K562 (cell line): ENCODE results near the gene TXLNA. TPM values are rescaled to one million over a fixed set of nuclear protein-coding genes. Genes with fewer than 3 reads are reported as not detected.

Experiments
- ATAC-seq: fragments of 200-7000 bp; cut with Tn5 transposase; 3 replicates; pipeline ENCODE4 v1.9.1; 2020; ENCODE audit warnings: moderate library complexity
- BruUV-seq: library from RNA; stranded (reverse); fragments of 400-500 nt; replicated peaks from 2 replicates; lab custom pipeline; 2021; lab: Mats Ljungman, UMichigan
- CTCF ChIA-PET: fragments of 300-600 bp; formaldehyde crosslinking; extraction: SDS; loops from one replicate; lab custom pipeline; 2021; ENCODE audit warnings: low intra/inter-chr PET ratio; lab: Yijun Ruan, JAX
- POLR2A ChIA-PET: fragments of 300-600, 350-650 bp; sonication (Branson Sonifier 250); formaldehyde crosslinking; extraction: SDS; loops from one replicate; lab custom pipeline; 2021; ENCODE audit warnings: antibody characterized with exemption, inconsistent platforms; lab: Yijun Ruan, JAX
- DNase-seq, 4 experiments: peaks; one replicate each; pipeline versions ENCODE4 v3.0.0 to v3.0.0-alpha.2; 2011 to 2018; ENCODE audit warnings: low spot score in 3 of 4, mixed read lengths in 3 of 4; ENCODE audit errors: extremely low read depth in 1 of 4
- FAIRE-seq: peaks from 2 replicates; lab custom pipeline; 2011; peaks lifted over from hg19 to GRCh38; lab: Jason Lieb, UNC
- H2AFZ ChIP-seq: 2 replicates; pipeline ENCODE4 v1.6.0; 2011; ENCODE audit warnings: low read depth, low read length, control low read depth, inconsistent platforms
- H3K27ac ChIP-seq: fragments of 200-600 bp; 3 replicates; pipeline ENCODE4 v1.8.0; 2011; ENCODE audit warnings: low read depth, mild to moderate bottlenecking, control low read depth, inconsistent platforms, low read length, moderate library complexity, mixed read lengths; ENCODE audit errors: extremely low read depth
- H3K27me3 ChIP-seq, 2 experiments: fragments of 300-600 bp in 1 of 2; 2 replicates in 1 of 2; 3 replicates in 1 of 2; pipeline versions ENCODE4 v1.6.0 to v1.8.0; 2011; ENCODE audit warnings: inconsistent platforms in 2 of 2, low read length in 2 of 2, mild to moderate bottlenecking in 1 of 2, mixed read lengths in 1 of 2, moderate library complexity in 1 of 2; ENCODE audit not compliant: control insufficient read depth in 2 of 2, insufficient read depth in 2 of 2
- H3K36me3 ChIP-seq: fragments of 300-600 bp; 3 replicates; pipeline ENCODE4 v1.8.0; 2011; ENCODE audit warnings: mild to moderate bottlenecking, low read length, inconsistent platforms; ENCODE audit not compliant: control insufficient read depth, insufficient read depth
- H3K4me1 ChIP-seq, 2 experiments: fragments of 200-600 bp in 1 of 2; replicated peaks in 1 of 2; 2 replicates in 1 of 2; 3 replicates in 1 of 2; pipeline versions ENCODE4 v1.5.1 to v1.8.0; 2011; ENCODE audit warnings: inconsistent platforms in 2 of 2, low read length in 2 of 2, mild to moderate bottlenecking in 1 of 2, mixed read lengths in 1 of 2, moderate library complexity in 1 of 2; ENCODE audit not compliant: control insufficient read depth in 2 of 2, insufficient read depth in 2 of 2
- H3K4me2 ChIP-seq: 2 replicates; pipeline ENCODE4 v1.6.1; 2011; ENCODE audit warnings: low read length, control low read depth, inconsistent platforms, mixed read lengths; ENCODE audit not compliant: insufficient read depth
- H3K4me3 ChIP-seq: fragments of 200-600 bp; sonication (generic), shearing (Covaris generic); 2 replicates; pipeline ENCODE4 v1.5.1; 2016; ENCODE audit warnings: control low read depth, inconsistent platforms
- H3K79me2 ChIP-seq: fragments of 200-600 bp; 3 replicates; pipeline ENCODE4 v1.8.0; 2011; ENCODE audit warnings: low read length, inconsistent platforms; ENCODE audit not compliant: control insufficient read depth, insufficient read depth
- H3K9ac ChIP-seq, 2 experiments: 2 replicates each; pipeline versions ENCODE4 v1.6.0 to v1.6.1; 2011; ENCODE audit warnings: low read depth in 2 of 2, low read length in 2 of 2, control low read depth in 1 of 2, inconsistent platforms in 1 of 2, mild to moderate bottlenecking in 1 of 2, mixed read lengths in 1 of 2; ENCODE audit not compliant: insufficient read depth in 1 of 2
- H3K9me1 ChIP-seq: one replicate; pipeline ENCODE4 v1.6.0; 2011; ENCODE audit warnings: inconsistent platforms, mild to moderate bottlenecking, low read length, moderate library complexity; ENCODE audit not compliant: control insufficient read depth, insufficient read depth
- H3K9me3 ChIP-seq: replicated peaks from 2 replicates; pipeline ENCODE4 v1.5.1; 2011; ENCODE audit warnings: low read depth, low read length, inconsistent platforms; ENCODE audit not compliant: control insufficient read depth, insufficient read depth
- H4K20me1 ChIP-seq: replicated peaks from 2 replicates; pipeline ENCODE4 v1.6.1; 2011; ENCODE audit warnings: low read length, inconsistent platforms, mixed read lengths; ENCODE audit not compliant: control insufficient read depth, insufficient read depth
- CBFA2T3 ChIP-seq: fragments of 450-650 bp; IDR thresholded peaks from 2 replicates; pipeline ENCODE4 v1.6.1; 2017
- CBFB ChIP-seq: sonication (generic); formaldehyde crosslinking; IDR thresholded peaks from 2 replicates; pipeline ENCODE4 v1.4.0; 2020; ENCODE audit warnings: mild to moderate bottlenecking, missing genetic modification reagents
- HIVEP1 ChIP-seq: fragments of 250-450 bp; sonication (Bioruptor Pico); IDR thresholded peaks from 2 replicates; pipeline ENCODE4 v1.4.0; 2020; ENCODE audit warnings: mild to moderate bottlenecking
- PTBP1 ChIP-seq: fragments of 200-400 bp; formaldehyde crosslinking; IDR thresholded peaks from 2 replicates; pipeline ENCODE4 v1.6.1; 2017; ENCODE audit warnings: low read depth, low read length
- TRIM25 ChIP-seq: fragments of 450-650 bp; IDR thresholded peaks from 2 replicates; pipeline ENCODE4 v1.7.0; 2016; ENCODE audit warnings: borderline replicate concordance
- ZNF830 ChIP-seq: fragments of 250-450 bp; sonication (Bioruptor Pico); IDR thresholded peaks from 2 replicates; pipeline ENCODE4 v1.5.0; 2021; ENCODE audit warnings: mild to moderate bottlenecking
- WGBS: fragments of 100-300 bp; shearing (Covaris generic); methylation state at CpG from one replicate; pipeline ENCODE4 v1.1.6; 2016; ENCODE audit warnings: low coverage, mixed read lengths; ENCODE audit not compliant: insufficient coverage; ENCODE audit errors: missing lambda C conversion rate; 5-methylcytosine and 5-hydroxymethylcytosine counted together
- in situ Hi-C: fragments of 300-500 bp; cut with MboI; formaldehyde crosslinking; loops from 4 replicates; pipeline ENCODE4 v1.15.0; 2018; ENCODE audit warnings: inconsistent platforms, mixed read lengths
- intact Hi-C: fragments of 100-400 bp; cut with micrococcal nuclease; formaldehyde crosslinking; loops from 2 replicates; pipeline ENCODE4 v1.14.2; 2022
- polyA plus RNA-seq, 8 experiments: library from polyadenylated mRNA; depleted of rRNA in 4 of 8; stranded (reverse) in 5 of 8; unstranded in 3 of 8; fragments of >200 nt; fragmentation: Nextera tagmentation in 2 of 8; fragmentation: Illumina TruSeq in 1 of 8; extraction: Ambion mirVana in 2 of 8; extraction: Trizol in 1 of 8; gene quantifications; 2 replicates each; pipeline versions ENCODE4 v1.2.1 to v1.2.3, GENCODE V29; 2011 to 2014; ENCODE audit warnings: inconsistent platforms in 1 of 8, missing spikeins in 1 of 8
- total RNA-seq, 7 experiments: library from RNA; depleted of rRNA in 6 of 7; stranded (reverse); fragments of >200 nt in 6 of 7; fragmentation: Illumina TruSeq in 2 of 7; extraction: Trizol in 2 of 7; gene quantifications; 2 replicates each; pipeline versions ENCODE4 v1.2.1 to v1.2.3, GENCODE V29; 2011 to 2021; ENCODE audit warnings: low replicate concordance in 1 of 7
- TF ChIP-seq, protein P1 (sequence below): fragments of 200-400 bp; formaldehyde crosslinking; IDR thresholded peaks from 2 replicates; pipeline ENCODE4 v1.6.1; 2017; ENCODE audit warnings: mild to moderate bottlenecking, low read depth, low read length, moderate library complexity

The TXLNA gene
- total and polyA plus RNA-seq, 9 of the 15 experiments (the other 6 are each of a cell fraction or from before 2014, with no cell fraction given) = 9.2 to 54.5 (median 39.3) TPM

DNA sequence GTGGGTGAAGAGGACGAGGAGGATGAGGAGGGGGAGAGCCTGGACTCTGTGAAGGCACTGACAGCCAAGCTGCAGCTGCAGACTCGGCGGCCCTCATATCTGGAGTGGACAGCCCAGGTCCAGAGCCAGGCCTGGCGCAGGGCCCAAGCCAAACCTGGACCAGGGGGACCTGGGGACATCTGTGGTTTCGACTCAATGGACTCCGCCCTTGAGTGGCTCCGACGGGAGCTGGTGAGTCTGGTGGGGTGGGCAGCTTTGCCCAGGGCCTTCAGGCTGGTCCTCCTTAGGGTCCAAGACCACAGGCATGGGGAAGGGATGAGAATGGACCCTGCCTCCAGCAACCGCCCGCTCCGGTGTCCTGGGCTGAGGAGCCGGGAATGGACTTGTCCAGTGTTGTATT, 68.0 kb downstream of the TXLNA start:
- WGBS = 66% methylated on average over 12 of the region's 12 CpGs
- H4K20me1 ChIP-seq = no peaks in the 10 kb centered on the region
- no peaks in the 10 kb centered on the region for H3K36me3 ChIP-seq
- ATAC-seq (0 out of 3 replicates have a peak, but pooled peaks have one; percentile 2), DNase-seq (no peak)
- H3K27ac ChIP-seq = no peak overlapping the region
- H3K4me2 ChIP-seq = no peak overlapping the region
- 0 out of 2 replicates have a peak, but pooled peaks have one; percentile 24 for TF ChIP-seq CBFB (CRISPR knock-in tag)
- TF ChIP-seq CBFA2T3 = peak; percentile 34; the same call in 1 of the 2 replicates
- 0 out of 2 replicates have a peak, but pooled peaks have one; percentile 26 for TF ChIP-seq PTBP1
- 0 out of 2 replicates have a peak, but pooled peaks have one; percentile 38 for TF ChIP-seq ZNF830 (CRISPR knock-in tag)
- TF ChIP-seq, protein P1, sequence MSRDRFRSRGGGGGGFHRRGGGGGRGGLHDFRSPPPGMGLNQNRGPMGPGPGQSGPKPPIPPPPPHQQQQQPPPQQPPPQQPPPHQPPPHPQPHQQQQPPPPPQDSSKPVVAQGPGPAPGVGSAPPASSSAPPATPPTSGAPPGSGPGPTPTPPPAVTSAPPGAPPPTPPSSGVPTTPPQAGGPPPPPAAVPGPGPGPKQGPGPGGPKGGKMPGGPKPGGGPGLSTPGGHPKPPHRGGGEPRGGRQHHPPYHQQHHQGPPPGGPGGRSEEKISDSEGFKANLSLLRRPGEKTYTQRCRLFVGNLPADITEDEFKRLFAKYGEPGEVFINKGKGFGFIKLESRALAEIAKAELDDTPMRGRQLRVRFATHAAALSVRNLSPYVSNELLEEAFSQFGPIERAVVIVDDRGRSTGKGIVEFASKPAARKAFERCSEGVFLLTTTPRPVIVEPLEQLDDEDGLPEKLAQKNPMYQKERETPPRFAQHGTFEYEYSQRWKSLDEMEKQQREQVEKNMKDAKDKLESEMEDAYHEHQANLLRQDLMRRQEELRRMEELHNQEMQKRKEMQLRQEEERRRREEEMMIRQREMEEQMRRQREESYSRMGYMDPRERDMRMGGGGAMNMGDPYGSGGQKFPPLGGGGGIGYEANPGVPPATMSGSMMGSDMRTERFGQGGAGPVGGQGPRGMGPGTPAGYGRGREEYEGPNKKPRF = no peak
- TF ChIP-seq TRIM25 = no peak
- TF ChIP-seq HIVEP1 (CRISPR knock-in tag) = no peak
- TF ChIP-seq, all 486 proteins: peak for 4
- no peak for FAIRE-seq
- H3K4me1 ChIP-seq = peaks cover 29 to 33% of the 10 kb centered on the region in 2 experiments; a peak in 4 of 5 replicates
- H3K9ac ChIP-seq = peak overlapping the region in 1 of 2 experiments; percentile 49; a peak in 2 of 4 replicates
- BruUV-seq = no TSS peak
- no peak overlapping the region for H3K4me3 ChIP-seq
- H2AFZ ChIP-seq = peak overlapping the region; percentile 99
- no peaks in the 10 kb centered on the region for H3K79me2 ChIP-seq
- ChIA-PET POLR2A (interaction anchor here (0.8 to 1.9 kb wide), 10 partner anchors 8 to 90 kb away, joined by 3 to 9 read pairs (median 4); partner anchors contain the start of gene IQCC), CTCF (interaction anchor here (1.4 kb wide), 1 partner anchor 31 kb away, joined by 8 read pairs; no protein-coding TSS in a partner anchor)
- no peaks in the 10 kb centered on the region for H3K27me3 ChIP-seq
- in situ Hi-C loops = no loop called here
- no peaks in the 10 kb centered on the region for H3K9me3 ChIP-seq
- no peaks in the 10 kb centered on the region for H3K9me1 ChIP-seq
- intact Hi-C loops = loop anchor here (5.0 kb wide), 1 partner anchor 40 kb away; the partner anchor contains the start of genes DCDC2B and IQCC

Other genes with a start within 250 kb of the TXLNA start
Only the 7 nearest of the 16 such genes appear.
- 51.9 and 59.5 TPM in 2 replicates for gene CCDC28B, start 20.9 kb downstream of the TXLNA start, total RNA-seq (2014; rRNA removed)
- 14.3 and 17.3 TPM in 2 replicates for gene CCDC28B, start 20.9 kb downstream of the TXLNA start, total RNA-seq (2014; rRNA removed; fragmentation: Illumina TruSeq; extraction: Trizol)
- gene CCDC28B, start 20.9 kb downstream of the TXLNA start, total RNA-seq (2015; rRNA removed; fragmentation: Illumina TruSeq; extraction: Trizol) = 42.2 and 44.4 TPM in 2 replicates
- gene CCDC28B, start 20.9 kb downstream of the TXLNA start, total RNA-seq (2021) = 48.0 and 50.6 TPM in 2 replicates
- gene CCDC28B, start 20.9 kb downstream of the TXLNA start, polyA plus RNA-seq (2011; rRNA removed) = 29.3 and 29.4 TPM in 2 replicates
- gene CCDC28B, start 20.9 kb downstream of the TXLNA start, polyA plus RNA-seq (2014; fragmentation: Illumina TruSeq; extraction: Trizol) = 31.7 and 45.4 TPM in 2 replicates
- 10 to 100 TPM in 1 of 2 experiments, 1 to 10 TPM in 1; 5.7 to 14.5 TPM for gene CCDC28B, start 20.9 kb downstream of the TXLNA start, polyA plus RNA-seq (2014; fragmentation: Nextera tagmentation; extraction: Ambion mirVana)
- 54.5 and 56.6 TPM in 2 replicates for gene CCDC28B, start 20.9 kb downstream of the TXLNA start, polyA plus RNA-seq (2014; rRNA removed)
- gene IQCC, start 26.0 kb downstream of the TXLNA start, total RNA-seq (2014; rRNA removed) = 12.4 and 12.6 TPM in 2 replicates
- 10.6 and 11.5 TPM in 2 replicates for gene IQCC, start 26.0 kb downstream of the TXLNA start, total RNA-seq (2014; rRNA removed; fragmentation: Illumina TruSeq; extraction: Trizol)
- 12.7 and 13.2 TPM in 2 replicates for gene IQCC, start 26.0 kb downstream of the TXLNA start, total RNA-seq (2015; rRNA removed; fragmentation: Illumina TruSeq; extraction: Trizol)
- 6.6 and 8.1 TPM in 2 replicates for gene IQCC, start 26.0 kb downstream of the TXLNA start, total RNA-seq (2021)
- 10.6 and 10.7 TPM in 2 replicates for gene IQCC, start 26.0 kb downstream of the TXLNA start, polyA plus RNA-seq (2011; rRNA removed)
- gene IQCC, start 26.0 kb downstream of the TXLNA start, polyA plus RNA-seq (2014; fragmentation: Illumina TruSeq; extraction: Trizol) = 14.9 and 16.5 TPM in 2 replicates
- 10 to 100 TPM in 1 of 2 experiments, 1 to 10 TPM in 1; 8.4 to 10.4 TPM for gene IQCC, start 26.0 kb downstream of the TXLNA start, polyA plus RNA-seq (2014; fragmentation: Nextera tagmentation; extraction: Ambion mirVana)
- gene IQCC, start 26.0 kb downstream of the TXLNA start, polyA plus RNA-seq (2014; rRNA removed) = 12.4 and 13.9 TPM in 2 replicates
- gene DCDC2B, start 29.4 kb downstream of the TXLNA start, total RNA-seq (2014; rRNA removed) = not detected in 2 replicates
- not detected in 2 replicates for gene DCDC2B, start 29.4 kb downstream of the TXLNA start, total RNA-seq (2014; rRNA removed; fragmentation: Illumina TruSeq; extraction: Trizol)
- not detected in 2 replicates for gene DCDC2B, start 29.4 kb downstream of the TXLNA start, total RNA-seq (2015; rRNA removed; fragmentation: Illumina TruSeq; extraction: Trizol)
- not detected in 2 replicates for gene DCDC2B, start 29.4 kb downstream of the TXLNA start, total RNA-seq (2021)
- not detected in 2 replicates for gene DCDC2B, start 29.4 kb downstream of the TXLNA start, polyA plus RNA-seq (2011; rRNA removed)
- gene DCDC2B, start 29.4 kb downstream of the TXLNA start, polyA plus RNA-seq (2014; fragmentation: Illumina TruSeq; extraction: Trizol) = not detected in 2 replicates
- gene DCDC2B, start 29.4 kb downstream of the TXLNA start, polyA plus RNA-seq (2014; fragmentation: Nextera tagmentation; extraction: Ambion mirVana) = not detected
- not detected in 2 replicates for gene DCDC2B, start 29.4 kb downstream of the TXLNA start, polyA plus RNA-seq (2014; rRNA removed)
- gene TMEM234, start 42.7 kb downstream of the TXLNA start, total RNA-seq (2014; rRNA removed) = 5.0 and 8.6 TPM in 2 replicates
- 8.3 and 8.4 TPM in 2 replicates for gene TMEM234, start 42.7 kb downstream of the TXLNA start, total RNA-seq (2014; rRNA removed; fragmentation: Illumina TruSeq; extraction: Trizol)
- gene TMEM234, start 42.7 kb downstream of the TXLNA start, total RNA-seq (2015; rRNA removed; fragmentation: Illumina TruSeq; extraction: Trizol) = 7.6 and 7.8 TPM in 2 replicates
- gene TMEM234, start 42.7 kb downstream of the TXLNA start, total RNA-seq (2021) = 12.1 and 14.1 TPM in 2 replicates
- gene TMEM234, start 42.7 kb downstream of the TXLNA start, polyA plus RNA-seq (2011; rRNA removed) = 7.7 and 9.0 TPM in 2 replicates
- 7.2 and 7.3 TPM in 2 replicates for gene TMEM234, start 42.7 kb downstream of the TXLNA start, polyA plus RNA-seq (2014; fragmentation: Illumina TruSeq; extraction: Trizol)
- 1 to 10 TPM; 6.2 to 6.8 TPM for gene TMEM234, start 42.7 kb downstream of the TXLNA start, polyA plus RNA-seq (2014; fragmentation: Nextera tagmentation; extraction: Ambion mirVana)
- 10.4 and 12.9 TPM in 2 replicates for gene TMEM234, start 42.7 kb downstream of the TXLNA start, polyA plus RNA-seq (2014; rRNA removed)
- 472 and 537 TPM in 2 replicates for gene EIF3I, start 42.7 kb downstream of the TXLNA start, total RNA-seq (2014; rRNA removed)
- gene EIF3I, start 42.7 kb downstream of the TXLNA start, total RNA-seq (2014; rRNA removed; fragmentation: Illumina TruSeq; extraction: Trizol) = 678 and 704 TPM in 2 replicates
- 535 and 541 TPM in 2 replicates for gene EIF3I, start 42.7 kb downstream of the TXLNA start, total RNA-seq (2015; rRNA removed; fragmentation: Illumina TruSeq; extraction: Trizol)
- 383 and 414 TPM in 2 replicates for gene EIF3I, start 42.7 kb downstream of the TXLNA start, total RNA-seq (2021)
- 527 and 635 TPM in 2 replicates for gene EIF3I, start 42.7 kb downstream of the TXLNA start, polyA plus RNA-seq (2011; rRNA removed)
- gene EIF3I, start 42.7 kb downstream of the TXLNA start, polyA plus RNA-seq (2014; fragmentation: Illumina TruSeq; extraction: Trizol) = 942 and 1,045 TPM in 2 replicates
- 1,000 to 10,000 TPM; 1,337 to 1,526 TPM for gene EIF3I, start 42.7 kb downstream of the TXLNA start, polyA plus RNA-seq (2014; fragmentation: Nextera tagmentation; extraction: Ambion mirVana)
- 477 and 567 TPM in 2 replicates for gene EIF3I, start 42.7 kb downstream of the TXLNA start, polyA plus RNA-seq (2014; rRNA removed)
- gene FAM167B, start 67.5 kb downstream of the TXLNA start, total RNA-seq (2014; rRNA removed) = not detected in 2 replicates
- not detected in 2 replicates for gene FAM167B, start 67.5 kb downstream of the TXLNA start, total RNA-seq (2014; rRNA removed; fragmentation: Illumina TruSeq; extraction: Trizol)
- gene FAM167B, start 67.5 kb downstream of the TXLNA start, total RNA-seq (2015; rRNA removed; fragmentation: Illumina TruSeq; extraction: Trizol) = not detected in 2 replicates
- gene FAM167B, start 67.5 kb downstream of the TXLNA start, total RNA-seq (2021) = not detected in 2 replicates
- gene FAM167B, start 67.5 kb downstream of the TXLNA start, polyA plus RNA-seq (2011; rRNA removed) = not detected in 2 replicates
- gene FAM167B, start 67.5 kb downstream of the TXLNA start, polyA plus RNA-seq (2014; fragmentation: Illumina TruSeq; extraction: Trizol) = not detected in 2 replicates
- not detected for gene FAM167B, start 67.5 kb downstream of the TXLNA start, polyA plus RNA-seq (2014; fragmentation: Nextera tagmentation; extraction: Ambion mirVana)
- not detected in 2 replicates for gene FAM167B, start 67.5 kb downstream of the TXLNA start, polyA plus RNA-seq (2014; rRNA removed)
- 0.08 TPM in 1 of 2 replicates, not detected in the other for gene LCK, start 71.6 kb downstream of the TXLNA start, total RNA-seq (2014; rRNA removed)
- 0.13 TPM in 1 of 2 replicates, not detected in the other for gene LCK, start 71.6 kb downstream of the TXLNA start, total RNA-seq (2014; rRNA removed; fragmentation: Illumina TruSeq; extraction: Trizol)
- gene LCK, start 71.6 kb downstream of the TXLNA start, total RNA-seq (2015; rRNA removed; fragmentation: Illumina TruSeq; extraction: Trizol) = not detected in 2 replicates
- gene LCK, start 71.6 kb downstream of the TXLNA start, total RNA-seq (2021) = 0.38 and 0.47 TPM in 2 replicates
- gene LCK, start 71.6 kb downstream of the TXLNA start, polyA plus RNA-seq (2011; rRNA removed) = not detected in 2 replicates
- gene LCK, start 71.6 kb downstream of the TXLNA start, polyA plus RNA-seq (2014; fragmentation: Illumina TruSeq; extraction: Trizol) = 0.04 TPM in 1 of 2 replicates, not detected in the other
- gene LCK, start 71.6 kb downstream of the TXLNA start, polyA plus RNA-seq (2014; fragmentation: Nextera tagmentation; extraction: Ambion mirVana) = not detected
- 0.13 TPM in 1 of 2 replicates, not detected in the other for gene LCK, start 71.6 kb downstream of the TXLNA start, polyA plus RNA-seq (2014; rRNA removed)